GM20000 (cell line): ENCODE results near the gene KMT2A.
"Not testable (repeated sequence)": the region's sequence is repeated elsewhere in the genome, so short reads cannot be mapped to it uniquely, and the experiment has no call there.

Experiments
- DNase-seq: peaks from one replicate; pipeline ENCODE4 v3.0.0; 2012; ENCODE audit warnings: low spot score
- TF ChIP-seq, protein P1 (sequence below): IDR thresholded peaks from 2 replicates; pipeline ENCODE4 v1.5.1; 2012; ENCODE audit warnings: mild to moderate bottlenecking, control low read depth; ENCODE audit errors: extremely low read depth, missing control alignments

The KMT2A gene

DNA sequence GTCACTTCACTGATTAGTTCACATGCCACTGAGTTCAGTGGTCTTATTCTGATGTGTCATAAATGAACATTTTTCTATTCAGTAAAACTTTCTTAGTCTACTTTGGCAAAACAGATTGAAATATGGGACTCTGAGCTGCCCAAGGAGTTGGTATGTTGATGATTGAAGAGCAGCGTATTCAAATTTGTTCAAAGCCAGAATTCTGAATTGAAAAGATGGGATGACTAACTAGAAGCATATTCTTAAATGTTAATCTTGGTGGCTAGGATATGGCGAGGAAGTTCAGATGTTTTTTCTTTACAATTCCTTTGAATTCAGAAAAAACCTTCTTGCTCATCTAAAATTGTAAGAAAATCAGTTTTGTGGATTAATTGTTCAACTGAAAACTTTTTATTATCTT is 34.7 kb downstream of the KMT2A start:
- DNase-seq, result no peak
- TF ChIP-seq, protein P1, sequence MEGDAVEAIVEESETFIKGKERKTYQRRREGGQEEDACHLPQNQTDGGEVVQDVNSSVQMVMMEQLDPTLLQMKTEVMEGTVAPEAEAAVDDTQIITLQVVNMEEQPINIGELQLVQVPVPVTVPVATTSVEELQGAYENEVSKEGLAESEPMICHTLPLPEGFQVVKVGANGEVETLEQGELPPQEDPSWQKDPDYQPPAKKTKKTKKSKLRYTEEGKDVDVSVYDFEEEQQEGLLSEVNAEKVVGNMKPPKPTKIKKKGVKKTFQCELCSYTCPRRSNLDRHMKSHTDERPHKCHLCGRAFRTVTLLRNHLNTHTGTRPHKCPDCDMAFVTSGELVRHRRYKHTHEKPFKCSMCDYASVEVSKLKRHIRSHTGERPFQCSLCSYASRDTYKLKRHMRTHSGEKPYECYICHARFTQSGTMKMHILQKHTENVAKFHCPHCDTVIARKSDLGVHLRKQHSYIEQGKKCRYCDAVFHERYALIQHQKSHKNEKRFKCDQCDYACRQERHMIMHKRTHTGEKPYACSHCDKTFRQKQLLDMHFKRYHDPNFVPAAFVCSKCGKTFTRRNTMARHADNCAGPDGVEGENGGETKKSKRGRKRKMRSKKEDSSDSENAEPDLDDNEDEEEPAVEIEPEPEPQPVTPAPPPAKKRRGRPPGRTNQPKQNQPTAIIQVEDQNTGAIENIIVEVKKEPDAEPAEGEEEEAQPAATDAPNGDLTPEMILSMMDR, result no peak

DNA sequence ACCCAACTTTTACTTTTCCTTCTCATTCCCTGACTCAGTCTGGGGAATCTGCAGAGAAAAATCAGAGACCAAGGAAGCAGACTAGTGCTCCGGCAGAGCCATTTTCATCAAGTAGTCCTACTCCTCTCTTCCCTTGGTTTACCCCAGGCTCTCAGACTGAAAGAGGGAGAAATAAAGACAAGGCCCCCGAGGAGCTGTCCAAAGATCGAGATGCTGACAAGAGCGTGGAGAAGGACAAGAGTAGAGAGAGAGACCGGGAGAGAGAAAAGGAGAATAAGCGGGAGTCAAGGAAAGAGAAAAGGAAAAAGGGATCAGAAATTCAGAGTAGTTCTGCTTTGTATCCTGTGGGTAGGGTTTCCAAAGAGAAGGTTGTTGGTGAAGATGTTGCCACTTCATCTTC is 37.2 kb downstream of the KMT2A start:
- DNase-seq, result no peak
- TF ChIP-seq, protein P1, result no peak

- no peak for DNase-seq
- TF ChIP-seq, protein P1, result no peak
These were observed 40.4 kb downstream of the KMT2A start for GRCh38 chr11:118476676-118477075.

GRCh38 chr11:118481238-118481637 is 44.9 kb downstream of the KMT2A start:
- DNase-seq, result not testable (repeated sequence)

- no peak for DNase-seq
- TF ChIP-seq, protein P1, result no peak
These were observed 48.1 kb downstream of the KMT2A start for GRCh38 chr11:118484405-118484804.

- no peak for DNase-seq
These were observed 49.0 kb downstream of the KMT2A start for GRCh38 chr11:118485273-118485672.

GRCh38 chr11:118488480-118489109 is 52.3 kb downstream of the KMT2A start:
- DNase-seq, result peak; percentile 75
- TF ChIP-seq, protein P1, result peak; percentile 72

More at GRCh38 chr11:118485273-118485672, 49.0 kb downstream of the KMT2A start:
- TF ChIP-seq, protein P1, result no peak

- TF ChIP-seq, protein P1, result no peak
- no peak for DNase-seq
These were observed 54.7 kb downstream of the KMT2A start for GRCh38 chr11:118491041-118491440.
